OCI-LY7 (cell line): Measurements from ENCODE around the gene ZNF638. TPM values are rescaled to one million over a fixed set of nuclear protein-coding genes. Genes with fewer than 3 reads are reported as not detected.
"Not testable (repeated sequence)": the region's sequence is repeated elsewhere in the genome, so short reads cannot be mapped to it uniquely, and the experiment has no call there.

ENCODE experiments used
- BruUV-seq: library from RNA; stranded (reverse); fragments of 400-500 nt; replicated peaks from 2 replicates; lab custom pipeline; 2021; lab: Mats Ljungman, UMichigan
- CTCF ChIA-PET: fragments of 300-600 bp; sonication (Branson Sonifier 250); formaldehyde crosslinking; loops from one replicate; lab custom pipeline; 2022; ENCODE audit warnings: antibody characterized with exemption; ENCODE audit not compliant: unreplicated experiment; lab: Charles Lee
- POLR2A ChIA-PET: fragments of 300-600 bp; sonication (Branson Sonifier 250); formaldehyde crosslinking; loops from one replicate; lab custom pipeline; 2022; ENCODE audit warnings: antibody characterized with exemption; lab: Charles Lee
- DNase-seq: peaks from one replicate; pipeline ENCODE4 v3.0.0-alpha.2; 2015; ENCODE audit warnings: low spot score
- H2AFZ ChIP-seq: fragments of 200-600 bp; sonication (generic), shearing (Covaris generic); 2 replicates; pipeline ENCODE4 v1.6.1; 2014; ENCODE audit warnings: mild to moderate bottlenecking, antibody characterized with exemption, low read length, moderate library complexity
- H3K27ac ChIP-seq: fragments of 200-600 bp; sonication (generic); 2 replicates; pipeline ENCODE4 v1.5.1; 2014; ENCODE audit warnings: mixed run types, low read depth, mild to moderate bottlenecking, moderate library complexity, low read length, inconsistent platforms; ENCODE audit not compliant: poor library complexity, severe bottlenecking
- H3K36me3 ChIP-seq: fragments of 200-600 bp; sonication (generic); 2 replicates; pipeline ENCODE4 v1.6.1; 2014; ENCODE audit warnings: mild to moderate bottlenecking, antibody characterized with exemption, low read length, moderate library complexity, mixed read lengths; ENCODE audit not compliant: insufficient read depth
- H3K4me1 ChIP-seq: fragments of 200-600 bp; sonication (generic); 2 replicates; pipeline ENCODE4 v1.5.1; 2014; ENCODE audit warnings: mild to moderate bottlenecking, low read length; ENCODE audit not compliant: insufficient read depth, poor library complexity, severe bottlenecking
- H3K4me2 ChIP-seq: fragments of 200-600 bp; sonication (generic); 2 replicates; pipeline ENCODE4 v1.6.1; 2014; ENCODE audit warnings: mild to moderate bottlenecking, low read length
- H3K4me3 ChIP-seq: fragments of 200-600 bp; sonication (generic); 2 replicates; pipeline ENCODE4 v1.5.1; 2014; ENCODE audit warnings: mild to moderate bottlenecking, low read depth, low read length; ENCODE audit not compliant: poor library complexity, severe bottlenecking
- H3K79me2 ChIP-seq: fragments of 200-600 bp; sonication (generic); 2 replicates; pipeline ENCODE4 v1.6.1; 2016; ENCODE audit warnings: low read depth, mild to moderate bottlenecking, low read length, moderate library complexity, mixed read lengths; ENCODE audit not compliant: insufficient read depth
- H3K9me2 ChIP-seq: fragments of 200-600 bp; sonication (generic); 2 replicates; pipeline ENCODE4 v1.6.1; 2016; ENCODE audit warnings: mild to moderate bottlenecking, low read length, mixed read lengths; ENCODE audit not compliant: insufficient read depth
- H3K9me3 ChIP-seq: fragments of 200-600 bp; sonication (generic); 2 replicates; pipeline ENCODE4 v1.6.1; 2014; ENCODE audit warnings: mild to moderate bottlenecking, mixed run types, low read length, mixed read lengths
- H4K20me1 ChIP-seq: fragments of 200-600 bp; sonication (generic); 2 replicates; pipeline ENCODE4 v1.6.1; 2014; ENCODE audit warnings: mild to moderate bottlenecking, antibody characterized with exemption, low read length, moderate library complexity, mixed read lengths; ENCODE audit not compliant: insufficient read depth
- EZH2phosphoT487 ChIP-seq: fragments of 200-600 bp; sonication (generic); IDR thresholded peaks from 2 replicates; pipeline ENCODE4 v1.6.1; 2018; ENCODE audit warnings: low read depth, borderline replicate concordance, mild to moderate bottlenecking, mixed run types, antibody characterized with exemption, low read length, moderate library complexity, mixed read lengths
- intact Hi-C: fragments of 100-400 bp; cut with micrococcal nuclease; formaldehyde crosslinking; loops from one replicate; pipeline ENCODE4 v1.10.0; 2022; ENCODE audit not compliant: unreplicated experiment
- total RNA-seq, 2 experiments: library from RNA; depleted of rRNA in 1 of 2; stranded (reverse); fragments of >200 nt in 1 of 2; shearing (Covaris generic) in 1 of 2; gene quantifications; 2 replicates each; pipeline ENCODE4 v1.2.3, GENCODE V29; 2014 to 2022
- TF ChIP-seq, protein P1 (sequence below): fragments of 200-600 bp; sonication (generic); conservative IDR thresholded peaks from 2 replicates; pipeline ENCODE4 v1.5.1; 2014; ENCODE audit warnings: mild to moderate bottlenecking, antibody characterized with exemption, low read length, moderate library complexity, mixed read lengths

ZNF638 gene
- total RNA-seq, 2 experiments from 2014 or later: 114 to 138 TPM

DNA sequence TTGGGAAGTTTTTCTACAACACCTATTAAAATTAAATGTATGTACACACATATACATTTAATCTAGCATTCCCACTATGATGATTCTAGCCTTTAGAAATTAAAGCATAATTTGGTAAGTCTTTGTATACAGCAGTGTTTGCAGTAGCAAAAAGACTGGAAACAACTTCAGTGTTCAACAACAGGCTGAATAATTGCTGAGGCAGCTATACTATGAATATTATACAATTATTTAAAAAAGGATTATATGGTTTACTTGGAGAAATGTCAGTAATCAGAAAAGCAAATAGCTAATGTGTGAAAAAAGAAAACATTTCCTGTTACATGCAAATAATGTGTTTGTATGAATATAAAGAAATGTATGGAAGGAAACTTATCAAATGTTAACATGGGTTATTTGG lies 1.4 kb upstream of the ZNF638 start:
- DNase-seq: no peak
- no peak overlapping the region for H3K4me3 ChIP-seq
- H3K79me2 ChIP-seq: peaks cover 34% of the 10 kb centered on the region
- no peak overlapping the region for H3K27ac ChIP-seq
- TF ChIP-seq, protein P1, sequence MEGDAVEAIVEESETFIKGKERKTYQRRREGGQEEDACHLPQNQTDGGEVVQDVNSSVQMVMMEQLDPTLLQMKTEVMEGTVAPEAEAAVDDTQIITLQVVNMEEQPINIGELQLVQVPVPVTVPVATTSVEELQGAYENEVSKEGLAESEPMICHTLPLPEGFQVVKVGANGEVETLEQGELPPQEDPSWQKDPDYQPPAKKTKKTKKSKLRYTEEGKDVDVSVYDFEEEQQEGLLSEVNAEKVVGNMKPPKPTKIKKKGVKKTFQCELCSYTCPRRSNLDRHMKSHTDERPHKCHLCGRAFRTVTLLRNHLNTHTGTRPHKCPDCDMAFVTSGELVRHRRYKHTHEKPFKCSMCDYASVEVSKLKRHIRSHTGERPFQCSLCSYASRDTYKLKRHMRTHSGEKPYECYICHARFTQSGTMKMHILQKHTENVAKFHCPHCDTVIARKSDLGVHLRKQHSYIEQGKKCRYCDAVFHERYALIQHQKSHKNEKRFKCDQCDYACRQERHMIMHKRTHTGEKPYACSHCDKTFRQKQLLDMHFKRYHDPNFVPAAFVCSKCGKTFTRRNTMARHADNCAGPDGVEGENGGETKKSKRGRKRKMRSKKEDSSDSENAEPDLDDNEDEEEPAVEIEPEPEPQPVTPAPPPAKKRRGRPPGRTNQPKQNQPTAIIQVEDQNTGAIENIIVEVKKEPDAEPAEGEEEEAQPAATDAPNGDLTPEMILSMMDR: no peak
- TF ChIP-seq EZH2phosphoT487: no peak
- peaks cover 20% of the 10 kb centered on the region for H4K20me1 ChIP-seq
- ChIA-PET POLR2A (interaction anchor here (1.1 kb wide), 1 partner anchor 23 kb away, joined by 3 read pairs; no protein-coding TSS in a partner anchor), CTCF (interaction anchor here (0.6 kb wide), 1 partner anchor 97 kb away, joined by 3 read pairs; no protein-coding TSS in a partner anchor)
- H2AFZ ChIP-seq: no peak overlapping the region
- H3K9me3 ChIP-seq: no peaks in the 10 kb centered on the region
- peaks cover 16% of the 10 kb centered on the region; the same call in 1 of the 2 replicates for H3K36me3 ChIP-seq
- peaks cover 14% of the 10 kb centered on the region for H3K4me1 ChIP-seq
- no peak overlapping the region for H3K4me2 ChIP-seq
- intact Hi-C loops: no loop called here
- H3K9me2 ChIP-seq: no peaks in the 10 kb centered on the region
- BruUV-seq: no TSS peak

DNA sequence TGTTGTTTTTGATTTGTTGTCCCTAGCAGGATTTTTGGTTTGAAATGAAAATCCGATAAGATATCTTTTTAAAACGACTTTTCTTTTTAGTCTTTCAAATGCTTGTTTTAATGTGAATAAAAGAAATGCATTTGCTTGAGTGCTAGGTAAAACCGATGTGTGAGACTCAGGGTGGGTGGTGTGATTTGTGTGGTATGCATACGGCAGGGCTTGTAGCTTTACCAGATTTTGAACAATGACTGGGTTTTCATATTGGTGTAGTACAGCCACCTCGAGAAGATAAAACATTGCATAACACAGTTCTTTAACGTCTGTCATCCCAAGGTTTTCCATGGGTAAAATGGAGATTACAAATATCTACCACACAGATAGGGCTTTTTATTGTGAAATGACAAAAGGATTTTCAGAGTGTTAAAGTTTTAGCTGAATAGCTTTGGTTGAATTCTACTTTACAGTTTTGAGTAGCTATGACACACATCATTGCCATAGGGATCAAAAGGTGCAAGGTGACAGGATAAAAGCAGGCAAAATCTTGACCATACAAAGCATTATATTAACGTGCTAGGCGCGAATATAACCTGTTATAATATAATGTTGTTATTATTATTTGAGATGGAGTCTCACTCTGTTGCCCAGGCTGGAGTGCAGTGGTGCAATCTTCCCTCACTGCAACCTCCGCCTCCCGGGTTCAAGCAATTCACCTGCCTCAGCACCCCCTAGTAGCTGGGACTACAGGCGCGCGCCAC lies 824 bp upstream of the ZNF638 start:
- Histone ChIP-seq H4K20me1 (peaks cover 20% of the 10 kb centered on the region), H3K36me3 (peaks cover 22% of the 10 kb centered on the region; the same call in 1 of the 2 replicates), H3K27ac (no peak overlapping the region), H3K9me3 (no peaks in the 10 kb centered on the region), H3K79me2 (peaks cover 40% of the 10 kb centered on the region), H2AFZ (peak overlapping the region; percentile 56; the same call in 1 of the 2 replicates), H3K4me1 (peaks cover 14% of the 10 kb centered on the region), H3K4me2 (peak overlapping the region; percentile 58), H3K4me3 (peak overlapping the region; percentile 91), H3K9me2 (no peaks in the 10 kb centered on the region)
- no TSS peak for BruUV-seq
- intact Hi-C loops: no loop called here
- no peak for DNase-seq
- ChIA-PET POLR2A (interaction anchor here (0.8 to 2.3 kb wide), 6 partner anchors 14 to 54 kb away, joined by 3 to 7 read pairs (median 4); no protein-coding TSS in a partner anchor), CTCF (interaction anchor here (0.6 kb wide), 1 partner anchor 96 kb away, joined by 3 read pairs; no protein-coding TSS in a partner anchor)
- TF ChIP-seq, protein P1: no peak
- no peak for TF ChIP-seq EZH2phosphoT487

DNA sequence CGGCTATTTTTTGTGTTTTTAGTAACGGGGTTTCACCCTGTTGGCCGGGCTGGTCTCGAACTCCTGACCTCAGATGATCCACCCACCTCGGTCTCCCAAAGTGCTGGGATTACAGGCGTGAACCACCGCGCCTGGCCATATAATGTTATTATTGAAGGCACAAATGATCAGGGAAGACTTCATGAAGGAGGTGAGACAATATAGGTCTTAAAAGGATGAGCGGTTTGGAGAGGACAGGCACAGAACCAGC lies 326 bp upstream of the ZNF638 start:
- Histone ChIP-seq H4K20me1 (peaks cover 20% of the 10 kb centered on the region), H3K79me2 (peaks cover 45% of the 10 kb centered on the region), H2AFZ (peak overlapping the region; percentile 56; the same call in 1 of the 2 replicates), H3K4me1 (peaks cover 14% of the 10 kb centered on the region), H3K4me3 (peak overlapping the region; percentile 91), H3K36me3 (peaks cover 25% of the 10 kb centered on the region; the same call in 1 of the 2 replicates), H3K4me2 (peak overlapping the region; percentile 58)
- CTCF ChIA-PET: interaction anchor here (0.9 kb wide), 1 partner anchor 32 kb away, joined by 3 read pairs; no protein-coding TSS in a partner anchor
- POLR2A ChIA-PET: interaction anchor here (0.6 to 2.3 kb wide), 8 partner anchors 13 to 104 kb away, joined by 3 to 10 read pairs (median 4); partner anchors contain the start of gene PAIP2B
- H3K9me3 ChIP-seq, BruUV-seq, DNase-seq, H3K9me2 ChIP-seq, H3K27ac ChIP-seq, intact Hi-C loops: not testable (repeated sequence)
